GM23338 (cell line): ENCODE data around the gene POLQ. TPM values are rescaled to one million over a fixed set of nuclear protein-coding genes. Genes with fewer than 3 reads are reported as not detected.
"Not testable (repeated sequence)": the region's sequence is repeated elsewhere in the genome, so short reads cannot be mapped to it uniquely, and the experiment has no call there.

ENCODE experiments used
- ATAC-seq: fragments of 200-7000 bp; cut with Tn5 transposase; 3 replicates; pipeline ENCODE4 v1.9.1; 2020
- DNase-seq: peaks from one replicate; pipeline ENCODE4 v3.0.0-alpha.2; 2015; ENCODE audit warnings: low spot score
- H2AFZ ChIP-seq: fragments of 200-600 bp; sonication (generic); 2 replicates; pipeline ENCODE4 v1.8.0; 2016; ENCODE audit warnings: antibody characterized with exemption, mild to moderate bottlenecking, moderate library complexity
- H3F3A ChIP-seq: fragments of 200-600 bp; sonication (generic); replicated peaks from 2 replicates; pipeline ENCODE4 v1.8.0; 2017; ENCODE audit warnings: antibody characterized with exemption, mixed run types, low read depth
- H3K27ac ChIP-seq: fragments of 200-600 bp; sonication (generic); 2 replicates; pipeline ENCODE4 v1.6.1; 2016; ENCODE audit warnings: low read depth
- H3K27me3 ChIP-seq: fragments of 200-600 bp; sonication (generic); 2 replicates; pipeline ENCODE4 v1.8.0; 2016; ENCODE audit warnings: mild to moderate bottlenecking, mixed run types, moderate library complexity; ENCODE audit not compliant: insufficient read depth
- H3K36me3 ChIP-seq: fragments of 200-600 bp; sonication (generic); 2 replicates; pipeline ENCODE4 v1.8.0; 2016; ENCODE audit warnings: mild to moderate bottlenecking; ENCODE audit not compliant: insufficient read depth
- H3K4me1 ChIP-seq: fragments of 200-600 bp; sonication (generic); 2 replicates; pipeline ENCODE4 v1.8.0; 2016; ENCODE audit warnings: mild to moderate bottlenecking, moderate library complexity; ENCODE audit not compliant: insufficient read depth
- H3K4me2 ChIP-seq: fragments of 200-600 bp; sonication (generic); 2 replicates; pipeline ENCODE4 v1.7.1; 2017; ENCODE audit warnings: mixed run types
- H3K4me3 ChIP-seq: fragments of 200-600 bp; sonication (generic); 2 replicates; pipeline ENCODE4 v1.6.1; 2016; ENCODE audit warnings: mixed run types
- H3K79me2 ChIP-seq: fragments of 200-600 bp; sonication (generic); replicated peaks from 2 replicates; pipeline ENCODE4 v1.8.0; 2017; ENCODE audit warnings: mild to moderate bottlenecking; ENCODE audit not compliant: insufficient read depth
- H3K9me2 ChIP-seq: fragments of 200-600 bp; sonication (generic); 2 replicates; pipeline ENCODE4 v1.8.0; 2017; ENCODE audit not compliant: insufficient read depth
- H4K20me1 ChIP-seq: fragments of 200-600 bp; sonication (generic); replicated peaks from 2 replicates; pipeline ENCODE4 v1.8.0; 2017; ENCODE audit warnings: mild to moderate bottlenecking; ENCODE audit not compliant: insufficient read depth
- H3K27ac Mint-ChIP-seq: 2 replicates; pipeline ENCODE4 v1.8.0; 2020; ENCODE audit warnings: inconsistent platforms, mild to moderate bottlenecking, moderate library complexity, mixed read lengths
- H3K27me3 Mint-ChIP-seq: 3 replicates; pipeline ENCODE4 v1.8.0; 2022; ENCODE audit warnings: low read depth, mild to moderate bottlenecking, moderate library complexity, mixed read lengths, inconsistent platforms; ENCODE audit not compliant: insufficient read depth, poor library complexity
- H3K36me3 Mint-ChIP-seq: 3 replicates; pipeline ENCODE4 v1.8.0; 2021; ENCODE audit warnings: low read depth, mild to moderate bottlenecking, inconsistent platforms, moderate library complexity, mixed read lengths
- H3K4me1 Mint-ChIP-seq: 3 replicates; pipeline ENCODE4 v1.8.0; 2020; ENCODE audit warnings: mild to moderate bottlenecking, inconsistent platforms, mixed read lengths
- H3K4me3 Mint-ChIP-seq: 3 replicates; pipeline ENCODE4 v1.8.0; 2021; ENCODE audit warnings: moderate library complexity, mild to moderate bottlenecking, inconsistent platforms, mixed read lengths
- H3K9me3 Mint-ChIP-seq: 3 replicates; pipeline ENCODE4 v1.8.0; 2020; ENCODE audit warnings: moderate library complexity, mild to moderate bottlenecking, inconsistent platforms, mixed read lengths
- CREB1 ChIP-seq: fragments of 250-450 bp; sonication (Bioruptor Pico); IDR thresholded peaks from 2 replicates; pipeline ENCODE4 v1.5.0; 2020; ENCODE audit warnings: low read depth, mild to moderate bottlenecking, moderate library complexity
- CTCF ChIP-seq, 2 experiments: fragments of 200-600 bp in 1 of 2; sonication (generic) in 1 of 2; conservative IDR thresholded peaks; 2 replicates each; pipeline versions ENCODE4 v1.5.1 to v1.6.1; 2016 to 2017; ENCODE audit warnings: antibody characterized with exemption in 2 of 2, low read depth in 2 of 2, mild to moderate bottlenecking in 2 of 2, moderate library complexity in 1 of 2
- ETS1 ChIP-seq: IDR thresholded peaks from 2 replicates; pipeline ENCODE4 v1.6.1; 2016; ENCODE audit warnings: antibody characterized with exemption
- EZH2phosphoT487 ChIP-seq: fragments of 200-600 bp; sonication (generic); IDR thresholded peaks from one replicate; pipeline ENCODE4 v1.8.1; 2018; ENCODE audit warnings: antibody characterized with exemption; ENCODE audit not compliant: unreplicated experiment
- JUNB ChIP-seq: IDR thresholded peaks from one replicate; pipeline ENCODE4 v1.6.1; 2016; ENCODE audit warnings: antibody characterized with exemption; ENCODE audit not compliant: unreplicated experiment
- NANOG ChIP-seq: IDR thresholded peaks from 2 replicates; pipeline ENCODE4 v1.6.1; 2016; ENCODE audit warnings: antibody characterized with exemption, borderline replicate concordance
- POLR2AphosphoS5 ChIP-seq: IDR thresholded peaks from 2 replicates; pipeline ENCODE4 v1.6.1; 2016; ENCODE audit warnings: antibody characterized with exemption, low read depth
- REST ChIP-seq: IDR thresholded peaks from one replicate; pipeline ENCODE4 v1.6.1; 2018; ENCODE audit warnings: antibody characterized with exemption; ENCODE audit not compliant: unreplicated experiment
- STAT1 ChIP-seq: IDR thresholded peaks from one replicate; pipeline ENCODE4 v1.6.1; 2016; ENCODE audit warnings: antibody characterized with exemption; ENCODE audit not compliant: unreplicated experiment
- ZNF114 ChIP-seq: fragments of 250-450 bp; sonication (Bioruptor Pico); IDR thresholded peaks from 2 replicates; pipeline ENCODE4 v1.5.0; 2020; ENCODE audit warnings: mild to moderate bottlenecking, moderate library complexity
- ZNF462 ChIP-seq: fragments of 250-450 bp; sonication (Bioruptor Pico); IDR thresholded peaks from 2 replicates; pipeline ENCODE4 v1.5.0; 2020; ENCODE audit warnings: mild to moderate bottlenecking, moderate library complexity
- polyA plus RNA-seq: library from polyadenylated mRNA; unstranded; fragments of >200 nt; fragmentation: Nextera tagmentation; extraction: Ambion mirVana; gene quantifications from 2 replicates; pipeline ENCODE4 v1.2.1, GENCODE V29; 2016
- total RNA-seq: library from RNA; depleted of rRNA; stranded (reverse); fragments of >200 nt; shearing (Covaris generic); gene quantifications from 2 replicates; pipeline ENCODE4 v1.2.3, GENCODE V29; 2014

Gene POLQ
- total and polyA plus RNA-seq, 2 experiments from 2014 or later, result 6.9 to 20.6 TPM

GRCh38 chr3:121399820-121400219 is 146.0 kb downstream of the POLQ start:
- TF ChIP-seq EZH2phosphoT487 (no peak), ETS1 (no peak), ZNF462 (CRISPR knock-in tag) (no peak), CREB1 (no peak), ZNF114 (CRISPR knock-in tag) (no peak), STAT1 (no peak), JUNB (no peak), POLR2AphosphoS5 (no peak), NANOG (no peak), REST (no peak), CTCF (conservative IDR thresholded peaks at IDR 0.05; ENCODE audit: low read depth in 2 of 2) (no peak)
- Histone ChIP-seq H3K36me3 (no peaks in the 10 kb centered on the region), H3K27me3 (no peaks in the 10 kb centered on the region), H3F3A (no peaks in the 10 kb centered on the region), H2AFZ (no peak overlapping the region), H4K20me1 (no peaks in the 10 kb centered on the region), H3K4me2 (no peak overlapping the region), H3K4me3 (no peak overlapping the region), H3K79me2 (no peaks in the 10 kb centered on the region), H3K27ac (no peak overlapping the region), H3K4me1 (peaks cover 5% of the 10 kb centered on the region; the same call in 1 of the 2 replicates), H3K9me2 (no peaks in the 10 kb centered on the region)
- no peaks in the 10 kb centered on the region for H3K27me3 Mint-ChIP-seq
- peaks cover 4% of the 10 kb centered on the region; the same call in 1 of the 3 replicates for H3K9me3 Mint-ChIP-seq
- peaks cover 3% of the 10 kb centered on the region; the same call in 2 of the 3 replicates for H3K4me1 Mint-ChIP-seq
- peaks cover 6% of the 10 kb centered on the region for H3K36me3 Mint-ChIP-seq
- H3K4me3 Mint-ChIP-seq, result no peak overlapping the region
- ATAC-seq, result no peak
- DNase-seq, result no peak
- no peak overlapping the region for H3K27ac Mint-ChIP-seq

- not testable (repeated sequence) for H3K4me1 Mint-ChIP-seq, H3K27ac Mint-ChIP-seq
Measured at GRCh38 chr3:121398051-121398450, 147.7 kb downstream of the POLQ start.

More at GRCh38 chr3:121398051-121398450, 147.7 kb downstream of the POLQ start:
- DNase-seq, H3K9me2 ChIP-seq, H3K27ac ChIP-seq, H3K4me3 ChIP-seq, H3K27me3 Mint-ChIP-seq, H2AFZ ChIP-seq, ATAC-seq, H3K79me2 ChIP-seq, H3K36me3 ChIP-seq, H3K4me2 ChIP-seq, H3F3A ChIP-seq, H3K4me1 ChIP-seq, H3K4me3 Mint-ChIP-seq, H4K20me1 ChIP-seq, H3K27me3 ChIP-seq, H3K9me3 Mint-ChIP-seq: not testable (repeated sequence)
- peaks cover 10% of the 10 kb centered on the region for H3K36me3 Mint-ChIP-seq
